Gastrocnemius medialis (tissue), 4 donors: ENCODE results near the gene ZCCHC24. TPM values are rescaled to one million over a fixed set of nuclear protein-coding genes. Genes with fewer than 3 reads are reported as not detected.

Experiments
- ATAC-seq, 2 donors: fragments of 150-250 bp; one replicate each; pipeline ENCODE4 v1.9.1; 2016
- DNase-seq, 2 donors: peaks; one replicate each; pipeline ENCODE4 v3.0.0-alpha.2; 2019
- H3K27ac ChIP-seq, 4 donors: fragments of 200-600 bp; sonication (generic); 1 replicate in 1 of 4; 2 replicates in 3 of 4; pipeline ENCODE4 v1.5.1; 2016 to 2018; ENCODE audit warnings: mild to moderate bottlenecking in 2 of 4, moderate library complexity in 1 of 4
- H3K27me3 ChIP-seq, 3 donors: fragments of 200-600 bp; sonication (generic) in 2 of 3; 1 replicate in 1 of 3; 2 replicates in 2 of 3; pipeline versions ENCODE4 v1.5.1 to v1.6.0; 2016 to 2019; ENCODE audit warnings: mild to moderate bottlenecking in 1 of 3, moderate library complexity in 1 of 3
- H3K36me3 ChIP-seq, 2 donors: fragments of 200-600 bp; sonication (generic) in 1 of 2; one replicate each; pipeline ENCODE4 v1.5.1; 2017 to 2018
- H3K4me1 ChIP-seq, 2 donors: fragments of 200-600 bp; sonication (generic) in 1 of 2; one replicate each; pipeline ENCODE4 v1.5.1; 2016 to 2017; ENCODE audit warnings: mild to moderate bottlenecking in 2 of 2
- H3K4me3 ChIP-seq, 4 donors: fragments of 200-600 bp; sonication (generic) in 3 of 4; 1 replicate in 1 of 4; 2 replicates in 3 of 4; pipeline ENCODE4 v1.5.1; 2016 to 2019; ENCODE audit warnings: mild to moderate bottlenecking in 2 of 4
- H3K9me3 ChIP-seq, 3 donors: fragments of 200-600 bp; sonication (generic) in 2 of 3; 1 replicate in 1 of 3; 2 replicates in 2 of 3; pipeline ENCODE4 v1.5.1; 2016 to 2019
- CTCF ChIP-seq, 5 experiments: fragments of 450-650 bp in 3 of 5; fragments of 200-600 bp in 2 of 5; sonication (generic) in 2 of 5; IDR thresholded peaks in 4 of 5; conservative IDR thresholded peaks in 1 of 5; 1 replicate in 4 of 5; 2 replicates in 1 of 5; pipeline ENCODE4 v1.5.1; 2016 to 2019; ENCODE audit warnings: antibody characterized with exemption in 5 of 5, mild to moderate bottlenecking in 3 of 5, moderate library complexity in 3 of 5
- POLR2A ChIP-seq, 2 donors: fragments of 450-650 bp; IDR thresholded peaks; one replicate each; pipeline ENCODE4 v1.6.1; 2017; ENCODE audit warnings: antibody characterized with exemption in 2 of 2, mild to moderate bottlenecking in 2 of 2, moderate library complexity in 2 of 2
- in situ Hi-C, 4 donors: fragments of 200-750 bp; cut with MboI; loops; one replicate each; pipeline versions ENCODE4 v1.15.0 to v1.8.0; 2017; ENCODE audit warnings: low sequenced_read_pairs in 4 of 4
- intact Hi-C: fragments of 100-400 bp; cut with DNase I; formaldehyde crosslinking; loops from one replicate; pipeline ENCODE4 v1.15.1; 2023; ENCODE audit warnings: low total_unique reads
- total RNA-seq, 4 donors: library from RNA; depleted of rRNA; stranded (reverse); fragments of >200 nt; gene quantifications; one replicate each; pipeline versions ENCODE4 v1.1.0 to v1.2.3, GENCODE V29; 2016

The ZCCHC24 gene
- total RNA-seq, 4 donors from 2014 or later: 59.6 to 122 (median 84.5) TPM

DNA sequence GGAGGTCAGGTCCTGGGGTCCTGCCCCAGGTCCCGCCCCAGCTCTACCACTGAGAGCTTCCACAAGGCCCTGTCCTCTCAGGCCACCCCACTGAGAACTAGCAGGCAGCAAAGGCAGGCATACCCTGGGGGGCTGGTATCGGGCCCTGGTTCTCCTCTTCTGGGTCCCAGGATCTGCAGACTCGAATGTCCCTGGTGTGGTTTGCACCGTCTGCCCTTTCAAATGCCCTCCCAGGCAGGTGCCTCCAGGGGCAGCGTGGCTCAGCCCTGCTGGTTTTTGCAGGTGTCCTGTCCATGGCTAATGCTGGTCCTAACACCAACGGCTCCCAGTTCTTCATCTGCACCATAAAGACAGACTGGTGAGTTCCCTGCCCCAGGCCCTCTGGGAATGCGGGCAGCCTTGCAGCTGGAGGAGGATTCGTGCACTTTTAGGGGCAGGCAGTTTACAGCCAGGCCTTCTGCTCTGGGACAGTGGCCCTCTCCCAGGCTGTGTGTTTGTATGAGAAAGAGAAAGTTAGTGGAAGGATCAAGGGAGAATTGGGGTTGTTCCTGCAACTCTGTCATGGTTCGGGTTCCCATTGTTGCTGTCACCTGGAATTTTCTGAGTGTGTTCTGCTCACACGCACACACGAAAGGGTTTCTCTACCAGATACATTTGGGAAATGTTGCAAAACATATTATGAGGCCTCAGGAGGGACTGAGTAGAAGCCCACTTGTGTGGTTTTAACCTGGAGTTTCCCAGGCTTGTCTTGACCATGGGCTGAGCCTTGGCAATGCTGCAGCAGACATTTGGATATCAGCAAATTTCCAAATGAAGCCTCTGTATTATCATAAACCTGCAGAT is 93.2 kb downstream of the ZCCHC24 start:
- TF ChIP-seq POLR2A (IDR thresholded peaks at IDR 0.05) (no peak), CTCF (IDR thresholded peaks at IDR 0.05 in 4 of 5, conservative IDR thresholded peaks at IDR 0.05 in 1 of 5) (no peak)
- intact Hi-C loops: no loop called here

GRCh38 chr10:79351332-79351731 is 94.1 kb downstream of the ZCCHC24 start:
- Histone ChIP-seq H3K36me3 (peaks cover 0 to 55% of the 10 kb centered on the region in 2 donors), H3K4me1 (peaks cover 13 to 18% of the 10 kb centered on the region in 2 donors), H3K27me3 (no peaks in the 10 kb centered on the region), H3K27ac (no peak overlapping the region), H3K9me3 (no peaks in the 10 kb centered on the region), H3K4me3 (no peak overlapping the region)
- intact Hi-C loops (no loop called here), in situ Hi-C loops (loop anchor here in 1 of 4 donors (25.0 kb wide), 1 partner anchor 586 kb away; the partner anchor contains the start of gene SFTPD)
- ATAC-seq: no peak
- DNase-seq: no peak
- TF ChIP-seq POLR2A (IDR thresholded peaks at IDR 0.05): no peak
- TF ChIP-seq CTCF (IDR thresholded peaks at IDR 0.05 in 4 of 5, conservative IDR thresholded peaks at IDR 0.05 in 1 of 5): no peak

More for the DNA sequence above, 93.2 kb downstream of the ZCCHC24 start:
- H3K36me3 ChIP-seq: peaks cover 0 to 55% of the 10 kb centered on the region in 2 donors
- no peak for ATAC-seq
- DNase-seq: no peak
- H3K4me3 ChIP-seq: no peak overlapping the region
- no peaks in the 10 kb centered on the region for H3K27me3 ChIP-seq
- H3K27ac ChIP-seq: no peak overlapping the region
- in situ Hi-C loops: loop anchor here in 1 of 4 donors (25.0 kb wide), 1 partner anchor 585 kb away; the partner anchor contains the start of gene SFTPD
- no peaks in the 10 kb centered on the region for H3K9me3 ChIP-seq
- H3K4me1 ChIP-seq: peaks cover 9 to 14% of the 10 kb centered on the region in 2 donors

GRCh38 chr10:79350407-79351154 is 94.8 kb downstream of the ZCCHC24 start:
- H3K27me3 ChIP-seq: no peaks in the 10 kb centered on the region
- intact Hi-C loops (no loop called here), in situ Hi-C loops (loop anchor here in 1 of 4 donors (25.0 kb wide), 1 partner anchor 587 kb away; the partner anchor contains the start of gene SFTPD)
- DNase-seq: no peak
- no peak overlapping the region for H3K4me3 ChIP-seq
- H3K4me1 ChIP-seq: peaks cover 13 to 18% of the 10 kb centered on the region in 2 donors
- TF ChIP-seq POLR2A (IDR thresholded peaks at IDR 0.05): no peak
- no peak for TF ChIP-seq CTCF (IDR thresholded peaks at IDR 0.05 in 4 of 5, conservative IDR thresholded peaks at IDR 0.05 in 1 of 5)
- H3K9me3 ChIP-seq: no peaks in the 10 kb centered on the region
- H3K27ac ChIP-seq: peak overlapping the region in 1 of 4 donors; percentile 96
- H3K36me3 ChIP-seq: peaks cover 0 to 55% of the 10 kb centered on the region in 2 donors
- ATAC-seq: no peak

- no peak for DNase-seq
- H3K9me3 ChIP-seq: no peaks in the 10 kb centered on the region
- no peak for ATAC-seq
- intact Hi-C loops: loop anchor here (1.0 to 5.0 kb wide), 2 partner anchors 45 to 857 kb away; partner anchors contain the start of gene ANXA11
- peaks cover 13 to 18% of the 10 kb centered on the region in 2 donors for H3K4me1 ChIP-seq
- TF ChIP-seq CTCF (IDR thresholded peaks at IDR 0.05 in 4 of 5, conservative IDR thresholded peaks at IDR 0.05 in 1 of 5): no peak
- TF ChIP-seq POLR2A (IDR thresholded peaks at IDR 0.05): no peak
- in situ Hi-C loops: loop anchor here in 1 of 4 donors (25.0 kb wide), 1 partner anchor 587 kb away; the partner anchor contains the start of gene SFTPD
- H3K4me3 ChIP-seq: no peak overlapping the region
- H3K27me3 ChIP-seq: no peaks in the 10 kb centered on the region
- H3K36me3 ChIP-seq: peaks cover 0 to 55% of the 10 kb centered on the region in 2 donors
- peak overlapping the region in 2 of 4 donors; percentile 90 to 96 for H3K27ac ChIP-seq
Measured at GRCh38 chr10:79349766-79350406, 95.5 kb downstream of the ZCCHC24 start.
